Stimulated activated CD8-positive, alpha-beta memory T cell treated with anti-CD3 and anti-CD28 coated beads, Interleukin-4, amount 100 ng/mL, for 48 hours (primary cell): ENCODE data around the gene SLC36A2.

ENCODE experiments used
- DNase-seq: peaks from one replicate; pipeline ENCODE4 v3.0.0-alpha.2; 2020

The SLC36A2 gene

DNA sequence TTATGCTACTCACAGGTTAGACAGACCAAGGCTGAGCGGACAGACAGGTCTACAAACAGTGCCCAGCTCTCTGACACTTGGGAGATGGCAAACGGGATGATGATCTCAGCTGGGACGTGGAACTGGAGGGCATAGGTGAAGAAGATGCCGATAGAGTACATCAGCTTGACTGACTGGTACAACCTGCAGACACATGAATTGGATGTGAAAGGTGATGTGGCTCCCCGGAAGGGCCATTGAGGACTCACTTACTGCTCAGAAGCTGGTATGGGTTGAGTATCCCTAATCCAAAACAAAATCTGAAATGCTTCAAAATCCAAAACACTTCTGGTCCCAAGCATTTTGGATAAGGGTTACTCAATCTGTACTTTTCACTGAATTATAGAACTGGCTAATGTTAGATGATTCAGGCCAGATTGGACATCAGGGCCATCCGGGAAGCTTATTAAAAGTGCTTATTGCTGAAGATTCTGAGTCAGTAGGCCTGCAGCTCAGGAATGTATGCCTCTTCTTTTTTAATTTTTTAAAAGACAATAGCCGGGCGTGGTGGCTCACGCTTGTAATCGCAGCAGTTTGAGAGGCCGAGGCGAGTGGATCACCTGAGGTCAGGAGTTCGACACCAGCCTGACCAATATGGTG is 66.2 kb downstream of the SLC36A2 start:
- no peak for DNase-seq

GRCh38 chr5:151280443-151280842 is 66.9 kb downstream of the SLC36A2 start:
- no peak for DNase-seq

- DNase-seq, result no peak
Observed at GRCh38 chr5:151278845-151279244, 68.5 kb downstream of the SLC36A2 start.

GRCh38 chr5:151275803-151276202 is 71.6 kb downstream of the SLC36A2 start:
- no peak for DNase-seq

DNA sequence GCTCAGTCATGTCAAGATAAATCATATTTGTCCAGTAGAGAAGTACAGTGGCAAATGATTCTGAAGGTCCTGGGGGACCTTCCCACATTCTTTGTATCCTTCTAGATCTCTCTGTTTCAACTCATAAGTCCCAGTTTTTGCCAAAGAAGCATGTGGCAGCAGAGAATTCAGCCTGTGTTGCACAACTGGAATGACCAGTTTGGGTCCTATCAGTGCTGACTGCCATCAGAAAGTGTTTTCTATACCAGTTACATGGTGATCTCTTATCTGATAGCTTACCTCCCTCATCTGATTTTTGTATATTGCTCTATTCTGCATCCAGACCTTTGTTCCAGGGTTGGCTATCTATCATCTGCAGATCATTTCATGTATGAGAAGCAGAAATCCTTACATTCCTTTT is 72.7 kb downstream of the SLC36A2 start:
- DNase-seq, result no peak

DNA sequence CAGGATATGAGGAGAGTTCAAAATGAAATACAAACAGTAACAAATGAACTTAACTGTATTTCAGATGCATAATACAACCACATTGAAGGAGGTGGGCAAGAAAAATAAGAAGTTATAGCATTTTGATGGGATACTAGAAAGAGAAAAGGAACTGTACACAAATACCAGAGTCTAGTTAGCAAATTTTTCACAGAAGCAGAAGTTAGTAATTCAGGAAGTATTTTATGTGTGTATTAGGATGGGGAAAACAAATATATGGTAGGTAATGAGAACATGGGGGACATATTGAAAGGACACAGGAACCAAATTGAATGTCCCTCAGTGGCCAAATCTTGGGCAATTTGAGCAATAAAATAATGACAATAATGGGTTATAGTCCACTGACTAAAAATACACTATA is 76.0 kb downstream of the SLC36A2 start:
- DNase-seq, result no peak

DNA sequence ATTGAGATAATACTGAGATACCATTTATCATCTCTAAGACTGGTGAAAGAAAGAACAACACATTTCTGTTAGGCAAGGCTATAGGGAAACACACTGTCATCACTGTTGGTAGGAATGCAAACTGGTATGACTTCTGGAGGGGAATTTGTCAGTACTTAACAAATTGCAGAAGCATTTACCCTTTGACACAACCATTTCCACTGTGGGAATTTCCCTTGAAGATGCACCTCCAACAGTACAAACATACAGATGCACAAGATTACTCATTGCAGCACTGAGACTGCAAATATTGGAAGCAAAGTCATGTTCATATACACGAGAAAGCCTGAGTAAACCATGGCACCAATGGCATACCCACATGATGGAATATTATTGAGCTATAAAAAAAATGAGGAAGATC is 76.8 kb downstream of the SLC36A2 start:
- no peak for DNase-seq

DNA sequence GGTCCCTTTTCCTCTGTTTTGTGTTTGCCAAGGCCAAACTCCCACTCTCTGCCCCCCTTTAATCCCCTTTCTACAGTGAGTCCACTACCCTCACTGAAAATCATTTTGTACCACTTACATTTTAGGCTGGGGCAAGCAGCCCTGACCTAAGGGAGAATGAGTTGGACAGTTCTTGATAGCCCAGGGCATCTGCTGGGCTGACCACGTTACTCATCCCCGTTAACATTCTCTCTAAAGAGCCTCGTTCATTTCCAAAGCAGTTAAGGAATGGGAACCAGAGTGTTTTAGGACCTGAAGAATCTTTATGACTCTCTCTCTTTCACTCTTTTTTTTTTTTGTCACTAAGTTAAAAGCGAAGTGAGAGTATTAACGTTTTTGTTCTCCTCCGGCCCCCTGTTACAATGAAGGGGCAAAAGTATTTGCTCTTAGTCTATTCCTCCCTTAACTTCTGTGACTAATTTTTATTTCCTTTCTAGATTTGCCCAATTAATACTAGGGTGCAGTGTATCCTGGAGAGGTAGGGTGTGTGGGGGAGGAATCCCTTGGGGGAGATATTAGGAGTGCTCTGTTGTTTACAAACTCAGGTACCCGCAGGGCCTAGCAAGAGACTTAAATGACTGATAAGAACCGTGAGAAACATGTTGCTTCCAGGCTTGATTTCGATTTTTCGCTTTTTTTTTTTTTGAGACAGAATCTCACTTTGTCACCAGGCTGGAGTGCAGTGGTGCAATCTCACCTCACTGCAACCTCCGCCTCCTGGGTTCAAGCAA is 79.7 kb downstream of the SLC36A2 start:
- no peak for DNase-seq
